ENCODE results near the gene MTHFD1L. TPM values are rescaled to one million over a fixed set of nuclear protein-coding genes. Genes with fewer than 3 reads are reported as not detected.

The MTHFD1L gene
- total RNA-seq, 3 donors from 2014 or later (not counting 1 experiment from before 2014, with no cell fraction given): 3.8 to 4.5 (median 4.3) TPM

- no peak overlapping the region for H3K27ac Mint-ChIP-seq
- no peaks in the 10 kb centered on the region for H3K36me3 Mint-ChIP-seq
- Histone ChIP-seq H3K27ac (ENCODE audit: low read length) (no peak overlapping the region), H3K27me3 (ENCODE audit: control insufficient read depth, insufficient read depth, low read length) (no peaks in the 10 kb centered on the region), H3K36me3 (ENCODE audit: control insufficient read depth, insufficient read depth, low read length) (no peaks in the 10 kb centered on the region), H3K4me3 (ENCODE audit: low read length) (no peak overlapping the region), H3K9me3 (ENCODE audit: control insufficient read depth, insufficient read depth, low read length) (no peaks in the 10 kb centered on the region), H3K4me1 (ENCODE audit: control insufficient read depth, insufficient read depth, low read length) (no peaks in the 10 kb centered on the region)
- no peak for TF ChIP-seq CTCF (IDR thresholded peaks at IDR 0.05)
- DNase-seq (no peak), ATAC-seq (no peak)
- H3K4me1 Mint-ChIP-seq: no peaks in the 10 kb centered on the region
- H3K4me3 Mint-ChIP-seq: no peak overlapping the region
- 83% methylated on average over 3 of the region's 3 CpGs for WGBS (ENCODE audit: insufficient coverage)
- H3K27me3 Mint-ChIP-seq (ENCODE audit: low read depth in 2 of 2): no peaks in the 10 kb centered on the region
- intact Hi-C loops (cut with micrococcal nuclease): no loop called here
- no peaks in the 10 kb centered on the region for H3K9me3 Mint-ChIP-seq
Observed at GRCh38 chr6:150883521-150883920, 18.0 kb downstream of the MTHFD1L start.

- 95% methylated on average over 7 of the region's 7 CpGs for WGBS (ENCODE audit: insufficient coverage)
- intact Hi-C loops (cut with micrococcal nuclease): no loop called here
- Histone ChIP-seq H3K36me3 (ENCODE audit: control insufficient read depth, insufficient read depth, low read length) (no peaks in the 10 kb centered on the region), H3K4me3 (ENCODE audit: low read length) (no peak overlapping the region), H3K27ac (ENCODE audit: low read length) (no peak overlapping the region), H3K4me1 (ENCODE audit: control insufficient read depth, insufficient read depth, low read length) (no peaks in the 10 kb centered on the region), H3K9me3 (ENCODE audit: control insufficient read depth, insufficient read depth, low read length) (no peaks in the 10 kb centered on the region), H3K27me3 (ENCODE audit: control insufficient read depth, insufficient read depth, low read length) (no peaks in the 10 kb centered on the region)
- no peaks in the 10 kb centered on the region for H3K9me3 Mint-ChIP-seq
- DNase-seq (no peak), ATAC-seq (no peak)
- TF ChIP-seq CTCF (IDR thresholded peaks at IDR 0.05): no peak
- H3K27me3 Mint-ChIP-seq (ENCODE audit: low read depth in 2 of 2): no peaks in the 10 kb centered on the region
- no peak overlapping the region for H3K4me3 Mint-ChIP-seq
- no peaks in the 10 kb centered on the region for H3K4me1 Mint-ChIP-seq
- H3K27ac Mint-ChIP-seq: no peak overlapping the region
- H3K36me3 Mint-ChIP-seq: no peaks in the 10 kb centered on the region
Observed at GRCh38 chr6:150886155-150886554, 20.7 kb downstream of the MTHFD1L start.

GRCh38 chr6:150887978-150888563, 22.6 kb downstream of the MTHFD1L start:
- H3K9me3 Mint-ChIP-seq: no peaks in the 10 kb centered on the region
- ATAC-seq: no peak
- no peaks in the 10 kb centered on the region for H3K27me3 Mint-ChIP-seq (ENCODE audit: low read depth in 2 of 2)
- no peaks in the 10 kb centered on the region for H3K4me1 Mint-ChIP-seq
- no peak overlapping the region for H3K4me3 Mint-ChIP-seq
- H3K36me3 Mint-ChIP-seq: no peaks in the 10 kb centered on the region
- Histone ChIP-seq H3K27ac (ENCODE audit: low read length) (peak overlapping the region; percentile 15), H3K4me1 (ENCODE audit: control insufficient read depth, insufficient read depth, low read length) (no peaks in the 10 kb centered on the region), H3K27me3 (ENCODE audit: control insufficient read depth, insufficient read depth, low read length) (no peaks in the 10 kb centered on the region), H3K4me3 (ENCODE audit: low read length) (no peak overlapping the region), H3K9me3 (ENCODE audit: control insufficient read depth, insufficient read depth, low read length) (no peaks in the 10 kb centered on the region), H3K36me3 (ENCODE audit: control insufficient read depth, insufficient read depth, low read length) (no peaks in the 10 kb centered on the region)
- no peak for TF ChIP-seq CTCF (IDR thresholded peaks at IDR 0.05)
- DNase-seq: no peak
- no peak overlapping the region for H3K27ac Mint-ChIP-seq
- intact Hi-C loops (cut with micrococcal nuclease): no loop called here
- WGBS (ENCODE audit: insufficient coverage): 73% methylated on average over 1 of the region's 3 CpGs

- no peak overlapping the region for H3K27ac Mint-ChIP-seq
- WGBS (ENCODE audit: insufficient coverage): 98% methylated on average over 13 of the region's 13 CpGs
- no peak overlapping the region for H3K4me3 Mint-ChIP-seq
- Histone ChIP-seq H3K36me3 (ENCODE audit: control insufficient read depth, insufficient read depth, low read length) (no peaks in the 10 kb centered on the region), H3K27ac (ENCODE audit: low read length) (no peak overlapping the region), H3K27me3 (ENCODE audit: control insufficient read depth, insufficient read depth, low read length) (no peaks in the 10 kb centered on the region), H3K9me3 (ENCODE audit: control insufficient read depth, insufficient read depth, low read length) (no peaks in the 10 kb centered on the region), H3K4me3 (ENCODE audit: low read length) (no peak overlapping the region), H3K4me1 (ENCODE audit: control insufficient read depth, insufficient read depth, low read length) (peaks cover 7% of the 10 kb centered on the region)
- no peaks in the 10 kb centered on the region for H3K27me3 Mint-ChIP-seq (ENCODE audit: low read depth in 2 of 2)
- intact Hi-C loops (cut with micrococcal nuclease): loop anchor here (5.0 kb wide), 1 partner anchor 587 kb away; no protein-coding TSS in a partner anchor
- TF ChIP-seq CTCF (IDR thresholded peaks at IDR 0.05): no peak
- H3K4me1 Mint-ChIP-seq: peaks cover 8 to 9% of the 10 kb centered on the region in 2 donors
- DNase-seq: no peak
- no peak for ATAC-seq
- H3K9me3 Mint-ChIP-seq: no peaks in the 10 kb centered on the region
- H3K36me3 Mint-ChIP-seq: no peaks in the 10 kb centered on the region
Observed at GRCh38 chr6:150890346-150890745, 24.8 kb downstream of the MTHFD1L start.
